Lower leg skin (tissue), 4 donors: Measurements from ENCODE around the gene EPB41L4B. TPM values are rescaled to one million over a fixed set of nuclear protein-coding genes. Genes with fewer than 3 reads are reported as not detected.

Experiments
- DNase-seq, 2 donors: peaks; one replicate each; pipeline ENCODE4 v3.0.0-alpha.2; 2019; ENCODE audit warnings: low spot score in 2 of 2
- H3K4me3 ChIP-seq: fragments of 200-600 bp; sonication (generic); 2 replicates; pipeline ENCODE4 v1.5.1; 2017; ENCODE audit warnings: mild to moderate bottlenecking, low read depth; ENCODE audit not compliant: poor library complexity, severe bottlenecking
- POLR2A ChIP-seq, 2 donors: fragments of 450-650 bp; IDR thresholded peaks; one replicate each; pipeline ENCODE4 v1.6.1; 2016 to 2017; ENCODE audit warnings: antibody characterized with exemption in 2 of 2, mild to moderate bottlenecking in 1 of 2, moderate library complexity in 1 of 2
- WGBS, 2 donors: methylation state at CpG; one replicate each; pipeline ENCODE4 v1.1.5; 2018; 5-methylcytosine and 5-hydroxymethylcytosine counted together
- intact Hi-C: fragments of 100-400 bp; cut with DNase I; formaldehyde crosslinking; loops from one replicate; pipeline ENCODE4 v1.15.0; 2023; ENCODE audit warnings: low total_unique reads
- total RNA-seq, 4 donors: library from RNA; depleted of rRNA; stranded (reverse); fragments of >200 nt; gene quantifications; one replicate each; pipeline ENCODE4 v1.1.0, GENCODE V29; 2016
- TF ChIP-seq, protein P1 (sequence below), 3 donors: fragments of 450-650 bp; IDR thresholded peaks; one replicate each; pipeline ENCODE4 v1.5.1; 2016; ENCODE audit warnings: antibody characterized with exemption in 3 of 3, mild to moderate bottlenecking in 3 of 3, moderate library complexity in 2 of 3

EPB41L4B gene
- total RNA-seq, 4 donors from 2014 or later: 15.4 to 31.6 (median 21.6) TPM

DNA sequence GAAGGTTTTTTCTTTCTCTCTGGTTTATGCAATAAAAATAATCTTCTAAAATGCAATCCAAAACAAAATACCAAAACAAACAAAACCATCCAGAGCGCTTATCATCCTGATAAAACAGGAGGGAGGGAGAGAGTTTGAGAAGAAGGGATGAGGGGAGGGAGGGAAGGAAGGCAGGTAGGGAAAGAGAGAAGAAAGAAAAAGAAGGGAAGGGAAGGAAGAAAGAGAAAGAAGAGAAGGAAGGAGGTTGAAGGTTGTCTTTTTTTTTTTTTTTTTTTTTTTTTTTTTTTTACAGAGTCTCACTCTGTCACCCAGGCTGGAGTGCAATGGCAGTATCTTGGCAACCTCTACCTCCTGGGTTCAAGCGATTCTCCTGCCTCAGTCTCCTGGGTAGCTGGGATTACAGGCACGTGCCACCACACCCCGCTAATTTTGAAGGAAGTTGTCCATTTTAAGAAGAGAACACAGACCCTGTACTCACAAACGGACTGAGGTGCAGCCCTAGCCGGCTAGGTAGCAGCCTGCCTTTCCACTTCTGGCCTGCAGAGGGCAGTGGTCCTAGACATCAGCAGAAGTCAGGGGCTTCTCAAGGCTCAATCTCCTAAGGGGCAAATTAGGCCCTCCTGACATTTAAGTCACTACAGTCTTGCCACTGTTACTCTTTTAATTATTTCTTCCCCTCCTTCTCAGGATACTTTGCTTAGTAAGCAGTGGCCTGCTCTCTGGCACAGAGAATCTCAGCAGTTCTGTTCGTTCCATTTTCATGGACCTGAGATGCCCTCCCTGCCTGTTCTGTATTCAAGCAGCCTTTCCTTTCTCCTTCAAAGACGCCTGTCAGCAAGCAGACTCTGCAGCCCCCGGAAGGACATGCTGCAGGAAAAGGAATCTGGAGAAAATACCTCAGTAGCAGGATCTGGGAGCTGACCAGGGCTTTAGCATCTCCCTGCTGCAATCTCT is 76.4 kb downstream of the EPB41L4B start:
- peak; percentile 56 to 90 for DNase-seq
- WGBS, 2 donors: 31 to 44% methylated on average over 6 to 9 of the region's 9 CpGs
- TF ChIP-seq, protein P1, sequence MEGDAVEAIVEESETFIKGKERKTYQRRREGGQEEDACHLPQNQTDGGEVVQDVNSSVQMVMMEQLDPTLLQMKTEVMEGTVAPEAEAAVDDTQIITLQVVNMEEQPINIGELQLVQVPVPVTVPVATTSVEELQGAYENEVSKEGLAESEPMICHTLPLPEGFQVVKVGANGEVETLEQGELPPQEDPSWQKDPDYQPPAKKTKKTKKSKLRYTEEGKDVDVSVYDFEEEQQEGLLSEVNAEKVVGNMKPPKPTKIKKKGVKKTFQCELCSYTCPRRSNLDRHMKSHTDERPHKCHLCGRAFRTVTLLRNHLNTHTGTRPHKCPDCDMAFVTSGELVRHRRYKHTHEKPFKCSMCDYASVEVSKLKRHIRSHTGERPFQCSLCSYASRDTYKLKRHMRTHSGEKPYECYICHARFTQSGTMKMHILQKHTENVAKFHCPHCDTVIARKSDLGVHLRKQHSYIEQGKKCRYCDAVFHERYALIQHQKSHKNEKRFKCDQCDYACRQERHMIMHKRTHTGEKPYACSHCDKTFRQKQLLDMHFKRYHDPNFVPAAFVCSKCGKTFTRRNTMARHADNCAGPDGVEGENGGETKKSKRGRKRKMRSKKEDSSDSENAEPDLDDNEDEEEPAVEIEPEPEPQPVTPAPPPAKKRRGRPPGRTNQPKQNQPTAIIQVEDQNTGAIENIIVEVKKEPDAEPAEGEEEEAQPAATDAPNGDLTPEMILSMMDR (IDR thresholded peaks at IDR 0.05): peak in 1 of 3 donors; percentile 53
- TF ChIP-seq POLR2A (IDR thresholded peaks at IDR 0.05): no peak
- H3K4me3 ChIP-seq: no peak overlapping the region
- intact Hi-C loops: no loop called here

DNA sequence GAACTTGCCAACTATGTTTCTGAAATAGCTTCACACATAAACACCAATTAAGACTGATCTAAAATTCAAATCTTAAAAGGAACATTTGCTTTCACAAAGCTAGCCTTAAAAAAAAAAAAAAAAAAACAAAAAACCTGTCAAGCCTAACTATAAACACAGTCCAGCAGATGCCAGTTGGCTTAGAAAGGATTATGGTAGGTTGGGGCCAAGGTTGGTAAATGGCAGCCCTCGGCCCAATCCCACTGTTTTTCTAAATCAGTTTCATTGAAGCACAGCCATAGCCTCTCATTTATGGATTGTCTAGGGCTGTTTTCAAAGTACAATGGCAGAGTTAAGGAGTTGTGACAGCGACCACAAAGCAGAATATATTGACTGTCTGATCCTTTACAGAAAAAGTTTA is 78.1 kb downstream of the EPB41L4B start:
- H3K4me3 ChIP-seq: no peak overlapping the region
- no peak for DNase-seq
- no peak for TF ChIP-seq POLR2A (IDR thresholded peaks at IDR 0.05)
- TF ChIP-seq, protein P1 (IDR thresholded peaks at IDR 0.05): no peak
- intact Hi-C loops: no loop called here
- WGBS, 2 donors: 83 to 86% methylated on average over 2 of the region's 2 CpGs

DNA sequence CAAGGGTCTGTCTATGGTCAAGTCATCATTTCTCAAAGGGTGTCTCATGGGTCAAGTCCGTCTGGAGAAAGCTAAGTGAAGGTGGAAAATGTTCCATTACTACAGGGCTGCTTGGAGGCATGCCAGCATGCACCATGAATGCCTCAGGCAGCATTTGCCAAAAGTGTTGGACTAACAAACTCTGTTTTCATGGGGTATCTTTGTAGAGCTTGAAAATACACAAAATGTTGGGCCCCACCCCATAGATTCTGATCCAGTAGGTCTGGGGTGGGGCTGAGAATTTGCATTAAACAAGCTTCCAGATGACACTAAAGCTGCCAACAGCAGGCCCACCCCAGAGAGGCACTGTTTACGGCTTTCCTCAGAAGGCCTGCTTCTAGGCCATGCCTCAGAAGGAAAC is 78.8 kb downstream of the EPB41L4B start:
- TF ChIP-seq, protein P1 (IDR thresholded peaks at IDR 0.05): no peak
- no peak for TF ChIP-seq POLR2A (IDR thresholded peaks at IDR 0.05)
- WGBS, 2 donors: 56 to 61% methylated on average over 2 of the region's 2 CpGs
- no peak for DNase-seq
- intact Hi-C loops: no loop called here
- no peak overlapping the region for H3K4me3 ChIP-seq

DNA sequence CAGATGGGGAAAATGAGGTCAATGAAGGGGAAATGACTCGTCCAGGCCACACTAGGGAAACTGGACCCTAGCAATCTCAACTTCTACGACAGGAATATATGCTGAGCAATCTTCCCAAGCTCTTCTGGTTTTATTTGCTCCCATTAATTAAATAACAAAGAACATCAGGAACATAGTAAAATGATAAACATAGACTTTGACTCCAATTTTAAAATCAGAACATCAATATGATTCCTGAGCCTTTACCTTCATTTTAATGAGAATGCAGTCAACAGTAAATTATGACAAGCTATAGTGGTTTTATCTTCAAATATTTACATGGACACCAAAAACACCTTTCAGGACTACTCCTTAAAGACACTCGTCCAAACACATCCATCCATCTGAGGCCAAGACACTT is 79.7 kb downstream of the EPB41L4B start:
- no peak overlapping the region for H3K4me3 ChIP-seq
- TF ChIP-seq, protein P1 (IDR thresholded peaks at IDR 0.05): no peak
- TF ChIP-seq POLR2A (IDR thresholded peaks at IDR 0.05): no peak
- 79 to 88% methylated on average over 3 of the region's 3 CpGs for WGBS, 2 donors
- no peak for DNase-seq
- intact Hi-C loops: no loop called here

DNA sequence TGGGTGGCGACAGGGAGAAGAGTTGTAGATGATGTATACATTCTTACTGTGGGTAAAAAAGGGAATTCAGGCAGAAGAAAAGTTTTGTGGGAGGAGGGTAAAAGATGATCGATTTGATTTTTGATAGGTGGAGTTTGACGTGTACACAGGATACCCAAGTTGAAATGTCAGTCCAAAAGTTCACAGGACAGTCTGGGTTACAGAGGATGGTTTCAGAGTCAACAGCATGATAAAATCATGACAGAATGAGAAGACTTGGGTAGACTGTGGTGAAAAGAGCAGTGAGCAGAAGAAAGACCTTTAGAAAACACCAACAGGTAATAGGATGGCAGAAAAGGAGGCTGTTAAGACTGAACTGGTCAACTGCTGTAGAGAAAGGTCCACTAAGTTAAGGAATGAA is 81.6 kb downstream of the EPB41L4B start:
- intact Hi-C loops: no loop called here
- TF ChIP-seq, protein P1 (IDR thresholded peaks at IDR 0.05): no peak
- TF ChIP-seq POLR2A (IDR thresholded peaks at IDR 0.05): no peak
- WGBS, 2 donors: 94 to 99% methylated on average over 3 of the region's 3 CpGs
- no peak overlapping the region for H3K4me3 ChIP-seq
- DNase-seq: no peak
